PC-9 (cell line): ENCODE results near the gene TMEM205. TPM values are rescaled to one million over a fixed set of nuclear protein-coding genes. Genes with fewer than 3 reads are reported as not detected.

Experiments used
- BruUV-seq: library from RNA; stranded (reverse); fragments of 400-500 nt; replicated peaks from 2 replicates; lab custom pipeline; 2021; lab: Mats Ljungman, UMichigan
- CTCF ChIA-PET: fragments of 300-600 bp; sonication (Branson Sonifier 250); formaldehyde crosslinking; loops from one replicate; lab custom pipeline; 2022; ENCODE audit warnings: antibody characterized with exemption; lab: Charles Lee
- POLR2A ChIA-PET: fragments of 300-600 bp; sonication (Branson Sonifier 250); formaldehyde crosslinking; loops from one replicate; lab custom pipeline; 2022; ENCODE audit warnings: antibody characterized with exemption; ENCODE audit not compliant: unreplicated experiment; lab: Charles Lee
- DNase-seq, 2 experiments: peaks; one replicate each; pipeline versions ENCODE4 v3.0.0 to v3.0.0-alpha.2; 2015 to 2022; ENCODE audit warnings: mixed read lengths in 1 of 2
- H2AFZ ChIP-seq: fragments of 200-600 bp; sonication (generic); 2 replicates; pipeline ENCODE4 v1.8.1; 2017; ENCODE audit warnings: antibody characterized with exemption
- H3F3A ChIP-seq: fragments of 200-600 bp; sonication (generic); 2 replicates; pipeline ENCODE4 v1.8.1; 2017; ENCODE audit warnings: antibody characterized with exemption, mild to moderate bottlenecking, low read depth; ENCODE audit not compliant: insufficient read depth
- H3K27ac ChIP-seq: fragments of 200-600 bp; sonication (generic); 2 replicates; pipeline ENCODE4 v1.6.1; 2016; ENCODE audit warnings: mixed run types
- H3K27me3 ChIP-seq: fragments of 200-600 bp; sonication (generic); 2 replicates; pipeline ENCODE4 v1.6.1; 2016; ENCODE audit warnings: low read depth, mixed run types; ENCODE audit not compliant: insufficient read depth
- H3K36me3 ChIP-seq: fragments of 200-600 bp; sonication (generic); 2 replicates; pipeline ENCODE4 v1.6.1; 2016; ENCODE audit warnings: low read depth, mixed run types
- H3K4me1 ChIP-seq: fragments of 200-600 bp; sonication (generic); replicated peaks from 2 replicates; pipeline ENCODE4 v1.6.1; 2016; ENCODE audit warnings: mixed run types; ENCODE audit not compliant: insufficient read depth
- H3K4me2 ChIP-seq: fragments of 200-600 bp; sonication (generic); 2 replicates; pipeline ENCODE4 v1.6.1; 2017; ENCODE audit warnings: mixed run types
- H3K4me3 ChIP-seq: fragments of 200-600 bp; sonication (generic); 2 replicates; pipeline ENCODE4 v1.6.1; 2016; ENCODE audit warnings: mixed run types
- H3K79me2 ChIP-seq: fragments of 200-600 bp; sonication (generic); 2 replicates; pipeline ENCODE4 v1.6.1; 2017; ENCODE audit warnings: low read depth, mixed run types
- H3K9me2 ChIP-seq: fragments of 200-600 bp; sonication (generic); 2 replicates; pipeline ENCODE4 v1.8.1; 2017; ENCODE audit warnings: mild to moderate bottlenecking; ENCODE audit not compliant: insufficient read depth
- H3K9me3 ChIP-seq: fragments of 200-600 bp; sonication (generic); 2 replicates; pipeline ENCODE4 v1.8.1; 2016; ENCODE audit warnings: low read depth; ENCODE audit not compliant: insufficient read depth
- H4K20me1 ChIP-seq: fragments of 200-600 bp; sonication (generic); 2 replicates; pipeline ENCODE4 v1.8.1; 2017; ENCODE audit not compliant: insufficient read depth
- CTCF ChIP-seq: fragments of 200-600 bp; sonication (generic); conservative IDR thresholded peaks from 2 replicates; pipeline ENCODE4 v1.6.1; 2017; ENCODE audit warnings: mixed run types, antibody characterized with exemption, mild to moderate bottlenecking, moderate library complexity
- EZH2 ChIP-seq: fragments of 200-600 bp; sonication (generic); IDR thresholded peaks from 2 replicates; pipeline ENCODE4 v1.8.0; 2017; ENCODE audit warnings: antibody characterized with exemption, low read depth
- intact Hi-C: fragments of 100-400 bp; cut with micrococcal nuclease; formaldehyde crosslinking; loops from one replicate; pipeline ENCODE4 v1.10.0; 2022; ENCODE audit not compliant: unreplicated experiment
- total RNA-seq: library from RNA; stranded (reverse); gene quantifications from 2 replicates; pipeline ENCODE4 v1.2.3, GENCODE V29; 2021

TMEM205 gene
- total RNA-seq, 1 experiment from 2014 or later: 80.3 TPM

DNA sequence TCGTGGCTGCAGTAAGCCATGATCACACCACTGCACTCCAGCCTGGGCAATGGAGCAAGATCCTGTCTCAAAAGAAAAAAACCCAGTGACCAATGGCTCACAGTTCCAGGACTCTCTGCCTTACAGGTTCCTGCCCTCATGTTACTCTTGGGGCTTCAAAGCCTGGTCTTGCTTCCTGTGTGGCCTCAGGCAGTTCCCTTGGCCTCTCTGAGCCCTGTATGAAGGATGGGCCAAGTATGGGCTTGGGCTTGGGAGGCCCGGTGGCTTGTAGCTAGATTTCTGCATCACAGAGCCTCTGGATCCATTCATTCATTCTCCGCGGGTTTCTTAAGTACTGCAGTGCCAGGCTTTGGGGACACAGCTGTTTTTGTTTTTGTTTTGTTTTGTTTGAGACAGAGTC lies 50.9 kb downstream of the TMEM205 start:
- ChIA-PET CTCF (interaction anchor here (0.5 kb wide), 1 partner anchor 89 kb away, joined by 7 read pairs; the partner anchor contains the start of gene EPOR), POLR2A (no interaction called here)
- DNase-seq: no peak
- no peaks in the 10 kb centered on the region for H3K79me2 ChIP-seq
- H3K27ac ChIP-seq: no peak overlapping the region
- no peaks in the 10 kb centered on the region for H3K36me3 ChIP-seq
- intact Hi-C loops: loop anchor here (2.0 kb wide), 4 partner anchors 50 to 292 kb away; partner anchors contain the start of gene SWSAP1
- BruUV-seq: no TSS peak
- no peak overlapping the region for H2AFZ ChIP-seq
- H3K4me2 ChIP-seq: no peak overlapping the region
- H3F3A ChIP-seq: peaks cover 23% of the 10 kb centered on the region
- TF ChIP-seq EZH2 (no peak), CTCF (no peak)
- no peak overlapping the region for H3K4me3 ChIP-seq
- no peaks in the 10 kb centered on the region for H3K9me3 ChIP-seq
- no peaks in the 10 kb centered on the region for H3K9me2 ChIP-seq
- H4K20me1 ChIP-seq: no peaks in the 10 kb centered on the region
- H3K27me3 ChIP-seq: no peaks in the 10 kb centered on the region
- H3K4me1 ChIP-seq: peaks cover 30% of the 10 kb centered on the region

- Histone ChIP-seq H3K4me2 (peak overlapping the region; percentile 78), H3K4me3 (peak overlapping the region; percentile 37; the same call in 1 of the 2 replicates), H3F3A (peaks cover 27% of the 10 kb centered on the region), H3K27me3 (no peaks in the 10 kb centered on the region), H3K4me1 (peaks cover 30% of the 10 kb centered on the region), H2AFZ (peak overlapping the region; percentile 61; the same call in 1 of the 2 replicates), H3K36me3 (no peaks in the 10 kb centered on the region), H3K27ac (0 out of 2 replicates have a peak overlapping the region, but pooled peaks have one; percentile 30), H4K20me1 (no peaks in the 10 kb centered on the region), H3K9me3 (no peaks in the 10 kb centered on the region), H3K9me2 (no peaks in the 10 kb centered on the region), H3K79me2 (no peaks in the 10 kb centered on the region)
- ChIA-PET CTCF (interaction anchor here (0.6 to 1.1 kb wide), 12 partner anchors 22 to 366 kb away, joined by 3 to 24 read pairs (median 4); partner anchors contain the start of genes CCDC159, ODAD3, PRKCSH and SWSAP1), POLR2A (interaction anchor here (0.6 to 1.0 kb wide), 4 partner anchors 81 to 125 kb away, joined by 3 to 11 read pairs (median 6); partner anchors contain the start of genes EPOR and SWSAP1)
- BruUV-seq: no TSS peak
- peak; percentile 93 to 99 for DNase-seq
- intact Hi-C loops: loop anchor here (2.0 kb wide), 5 partner anchors 51 to 293 kb away; partner anchors contain the start of gene SWSAP1
- TF ChIP-seq CTCF (peak; percentile 99), EZH2 (no peak)
Observed at GRCh38 chr19:11293433-11294389, 52.4 kb downstream of the TMEM205 start.

Other genes starting within 250 kb of the TMEM205 start
- gene SPC24, start 190.5 kb downstream of the TMEM205 start, total RNA-seq: 50.9 and 59.2 TPM in 2 replicates
- gene KANK2, start 148.7 kb downstream of the TMEM205 start, total RNA-seq: 32.9 and 39.4 TPM in 2 replicates
- not detected in 2 replicates for gene ANGPTL8, start 106.6 kb downstream of the TMEM205 start, total RNA-seq
- gene DOCK6, start 83.7 kb downstream of the TMEM205 start, total RNA-seq: 32.5 and 68.9 TPM in 2 replicates
- gene TSPAN16, start 50.1 kb downstream of the TMEM205 start, total RNA-seq: not detected in 2 replicates
- gene RAB3D, start 6.6 kb downstream of the TMEM205 start, total RNA-seq: 35.0 and 36.5 TPM in 2 replicates
- gene CCDC159, start 251 bp upstream of the TMEM205 start, total RNA-seq: 9.4 and 13.7 TPM in 2 replicates
- gene PLPPR2, start 9.2 kb upstream of the TMEM205 start, total RNA-seq: 25.2 and 30.4 TPM in 2 replicates
- gene SWSAP1, start 28.4 kb upstream of the TMEM205 start, total RNA-seq: 4.6 and 4.8 TPM in 2 replicates
- gene EPOR, start 38.0 kb upstream of the TMEM205 start, total RNA-seq: 7.3 and 10.0 TPM in 2 replicates
- gene RGL3, start 73.0 kb upstream of the TMEM205 start, total RNA-seq: 100 and 125 TPM in 2 replicates
- 0.15 and 0.39 TPM in 2 replicates for gene ODAD3, start 88.9 kb upstream of the TMEM205 start, total RNA-seq
- 410 and 412 TPM in 2 replicates for gene PRKCSH, start 89.4 kb upstream of the TMEM205 start, total RNA-seq
- not detected in 2 replicates for gene ELAVL3, start 134.8 kb upstream of the TMEM205 start, total RNA-seq
- gene ZNF653, start 159.6 kb upstream of the TMEM205 start, total RNA-seq: 13.4 and 13.8 TPM in 2 replicates
- gene ECSIT, start 182.9 kb upstream of the TMEM205 start, total RNA-seq: 42.4 and 43.0 TPM in 2 replicates
- gene CNN1, start 192.6 kb upstream of the TMEM205 start, total RNA-seq: 0.44 TPM in 1 of 2 replicates, not detected in the other
- 65.5 and 68.7 TPM in 2 replicates for gene ELOF1, start 213.0 kb upstream of the TMEM205 start, total RNA-seq
- gene ACP5, start 231.4 kb upstream of the TMEM205 start, total RNA-seq: 3.5 and 6.6 TPM in 2 replicates